Activated T-cell treated with anti-CD3 and anti-CD28 coated beads, Interleukin-2, amount 50 U/mL, for 48 hours (primary cell): ENCODE results near the gene ZNF609.

Experiments
- DNase-seq, 2 experiments: peaks; one replicate each; pipeline ENCODE4 v3.0.0-alpha.2; 2020

ZNF609 gene

DNA sequence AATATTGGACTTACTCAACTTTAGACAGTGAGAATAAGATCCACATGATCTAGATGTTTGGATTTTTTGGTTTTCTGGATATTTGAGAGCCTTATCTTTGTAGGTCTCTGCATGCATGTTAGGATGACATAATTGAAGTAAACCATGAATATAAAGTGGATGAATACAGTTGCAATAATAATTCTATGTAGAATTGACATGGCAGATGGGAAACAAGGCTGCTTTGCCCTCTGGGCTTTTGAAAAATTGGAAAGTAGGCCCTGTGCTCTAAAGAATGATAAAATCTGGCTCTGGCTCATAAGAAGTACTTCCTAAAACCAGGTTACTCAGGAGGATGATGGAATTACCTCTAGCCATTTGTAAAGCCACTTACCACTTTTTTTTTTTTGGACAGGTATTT, 86.9 kb downstream of the ZNF609 start:
- DNase-seq = no peak

DNA sequence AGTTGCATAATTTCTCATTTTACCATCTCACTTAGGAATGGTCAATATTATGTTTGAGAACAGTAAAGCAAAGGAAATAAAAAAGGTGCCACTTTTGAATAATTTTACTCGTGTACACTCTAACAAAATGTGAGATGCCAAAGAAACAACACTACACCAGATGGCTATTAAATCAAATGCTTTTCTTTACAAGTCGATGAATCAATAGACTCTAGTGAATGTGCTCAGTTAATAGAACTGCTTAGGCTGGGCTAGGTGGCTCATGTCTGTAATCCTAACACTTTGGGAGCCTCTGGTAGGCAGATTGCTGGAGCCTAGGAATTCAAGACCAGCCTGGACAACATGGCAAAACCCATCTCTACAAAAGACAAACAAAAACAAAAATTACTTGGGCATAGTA, 87.9 kb downstream of the ZNF609 start:
- DNase-seq = no peak

- DNase-seq = no peak
These were observed 89.5 kb downstream of the ZNF609 start for GRCh38 chr15:64549860-64550259.

DNA sequence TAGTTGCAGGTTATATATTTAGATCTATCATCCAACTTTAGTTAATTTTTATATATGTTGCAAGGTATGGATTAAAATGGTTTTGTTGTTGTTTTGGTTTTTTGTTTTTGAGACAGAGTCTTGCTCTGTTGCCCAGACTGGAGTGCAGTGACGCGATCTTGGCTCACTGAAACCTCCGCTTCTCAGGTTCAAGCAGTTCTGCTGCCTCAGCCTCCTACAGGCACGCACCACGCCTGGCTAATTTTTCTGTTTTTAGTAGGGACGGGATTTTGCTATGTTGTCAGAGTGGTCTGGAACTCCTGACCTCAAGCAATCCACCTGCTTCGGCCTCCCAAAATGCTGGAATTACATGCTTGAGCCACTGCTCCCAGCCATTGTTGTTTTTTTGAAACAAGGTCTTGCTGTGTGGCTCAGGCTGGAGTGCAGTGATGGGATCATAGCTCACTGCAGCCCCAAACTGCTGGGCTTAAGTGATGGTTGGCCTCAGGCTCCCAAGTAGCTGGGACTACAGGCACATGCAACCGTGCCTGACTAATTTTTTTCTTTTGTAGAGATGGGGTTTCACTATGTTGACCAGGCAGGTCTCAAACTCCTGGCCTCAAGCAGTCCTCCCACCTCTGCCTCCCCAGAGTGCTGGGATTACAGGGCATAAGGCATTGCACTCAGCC, 92.0 kb downstream of the ZNF609 start:
- DNase-seq = no peak

- DNase-seq = no peak
These were observed 98.2 kb downstream of the ZNF609 start for GRCh38 chr15:64558460-64559179.

DNA sequence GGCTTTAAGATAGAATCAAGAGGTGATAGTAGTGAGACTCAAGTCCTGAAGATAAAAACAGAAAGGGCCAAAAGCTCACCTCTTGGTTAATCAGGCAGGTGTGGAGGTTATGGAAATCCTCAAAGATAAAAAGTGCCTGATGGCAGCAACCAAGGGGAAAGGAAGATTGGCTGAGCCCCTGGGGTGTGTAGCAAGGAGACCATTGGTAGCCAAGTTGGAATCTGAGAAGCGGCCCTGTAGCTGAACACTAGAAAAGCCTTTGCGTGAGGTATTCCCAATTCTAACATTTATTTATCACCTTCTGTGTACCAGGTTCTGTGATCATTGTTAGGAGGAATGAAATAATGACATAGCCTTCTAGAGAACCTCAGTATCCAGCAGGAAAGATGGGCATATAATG, 98.9 kb downstream of the ZNF609 start:
- DNase-seq = no peak

DNA sequence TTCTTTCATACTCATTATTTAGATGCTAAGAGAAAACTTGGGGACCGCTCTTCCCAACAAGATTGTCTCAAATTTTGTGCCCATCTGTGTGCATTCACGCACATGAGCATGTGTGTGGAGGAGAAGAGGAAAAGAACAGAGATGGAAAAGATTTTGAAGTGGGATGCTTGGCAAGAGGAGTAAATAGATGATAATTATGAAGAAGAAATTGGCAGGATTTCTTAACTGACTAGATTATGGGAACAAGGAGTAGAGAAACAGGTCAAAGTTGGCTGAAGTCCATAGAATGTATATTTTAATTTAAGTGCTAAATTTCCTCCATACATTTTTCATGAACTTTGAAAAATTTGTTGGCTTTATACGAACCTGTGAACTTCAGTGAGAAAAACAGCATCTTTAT, 100.1 kb downstream of the ZNF609 start:
- no peak for DNase-seq

GRCh38 chr15:64560998-64561397, 100.6 kb downstream of the ZNF609 start:
- DNase-seq = no peak

GRCh38 chr15:64562003-64562640, 101.7 kb downstream of the ZNF609 start:
- DNase-seq = no peak

GRCh38 chr15:64566102-64566501, 105.7 kb downstream of the ZNF609 start:
- DNase-seq = no peak

DNA sequence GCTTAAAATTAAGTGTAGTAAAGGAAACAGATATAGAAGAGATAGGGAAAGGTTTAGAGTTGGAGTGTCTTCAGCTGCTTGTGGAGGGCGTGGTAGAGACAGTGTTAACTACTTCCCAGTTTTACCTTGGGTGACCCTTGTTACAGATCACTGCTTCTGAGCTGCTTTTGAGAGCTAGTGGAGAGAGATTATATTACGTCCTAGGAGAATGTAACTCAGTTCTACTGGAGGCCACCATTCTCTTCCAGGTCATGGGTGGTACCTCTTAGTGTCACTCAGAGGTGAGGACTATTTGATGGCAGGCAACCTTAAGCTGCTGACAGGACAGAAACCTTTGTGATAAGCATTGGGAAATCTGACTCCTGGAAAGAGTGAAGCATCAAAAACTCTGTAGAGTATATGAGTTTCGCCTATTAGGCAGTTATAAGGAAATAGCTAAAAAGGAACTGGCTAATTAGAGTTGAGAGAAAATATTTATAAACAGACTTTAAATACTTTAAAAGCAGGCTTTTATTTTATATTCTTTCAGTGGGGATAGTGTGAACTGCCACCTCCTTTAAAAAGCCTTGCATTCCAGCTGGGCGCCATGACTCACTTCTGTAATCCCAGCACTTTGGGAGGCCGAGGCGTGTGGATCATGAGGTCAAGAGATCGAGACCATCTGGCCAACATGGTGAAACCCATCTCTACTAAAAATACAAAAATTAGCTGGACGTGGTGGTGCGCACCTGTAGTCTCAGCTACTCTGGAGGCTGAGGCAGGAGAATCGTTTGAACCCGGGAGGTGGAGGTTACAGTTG, 106.5 kb downstream of the ZNF609 start:
- DNase-seq = no peak

- no peak for DNase-seq
These were observed 108.4 kb downstream of the ZNF609 start for GRCh38 chr15:64568765-64569164.

GRCh38 chr15:64571857-64572291, 111.5 kb downstream of the ZNF609 start:
- no peak for DNase-seq

- no peak for DNase-seq
These were observed 112.5 kb downstream of the ZNF609 start for GRCh38 chr15:64572856-64573255.

- DNase-seq = no peak
These were observed 114.1 kb downstream of the ZNF609 start for GRCh38 chr15:64574301-64575017.

DNA sequence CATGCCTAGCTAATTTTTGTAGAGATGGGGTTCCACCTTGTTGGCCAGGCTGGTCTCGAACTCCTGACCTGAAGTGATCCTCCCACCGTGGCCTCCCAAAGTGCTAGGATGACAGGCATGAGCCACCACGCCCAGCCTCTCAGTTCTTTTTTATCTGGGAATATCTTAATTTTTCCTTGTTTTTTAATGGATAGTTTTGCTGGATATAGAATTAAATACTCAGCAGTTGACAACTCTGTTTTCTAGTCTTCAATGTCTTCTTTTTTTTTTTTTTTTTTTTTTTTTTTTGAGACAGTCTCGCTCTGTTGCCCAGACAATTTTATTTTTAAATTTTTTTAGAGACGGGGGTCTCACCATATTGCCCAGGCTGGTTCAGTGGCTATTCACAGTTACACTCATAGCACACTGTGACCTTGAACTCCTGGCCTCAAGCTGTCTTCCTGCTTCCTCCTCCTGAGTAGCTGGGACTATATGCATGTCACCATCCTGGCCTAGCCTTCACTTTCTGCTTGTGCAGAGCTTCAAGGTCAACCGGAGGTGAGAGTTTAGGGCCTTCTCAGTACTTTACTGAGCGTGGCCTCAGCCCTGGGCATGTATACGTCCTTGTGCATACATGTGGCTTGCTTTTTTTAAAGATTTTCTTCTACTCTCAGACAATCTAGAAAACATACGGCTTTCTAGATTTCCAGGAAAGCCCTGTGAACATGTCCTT, 120.5 kb downstream of the ZNF609 start:
- no peak for DNase-seq

DNA sequence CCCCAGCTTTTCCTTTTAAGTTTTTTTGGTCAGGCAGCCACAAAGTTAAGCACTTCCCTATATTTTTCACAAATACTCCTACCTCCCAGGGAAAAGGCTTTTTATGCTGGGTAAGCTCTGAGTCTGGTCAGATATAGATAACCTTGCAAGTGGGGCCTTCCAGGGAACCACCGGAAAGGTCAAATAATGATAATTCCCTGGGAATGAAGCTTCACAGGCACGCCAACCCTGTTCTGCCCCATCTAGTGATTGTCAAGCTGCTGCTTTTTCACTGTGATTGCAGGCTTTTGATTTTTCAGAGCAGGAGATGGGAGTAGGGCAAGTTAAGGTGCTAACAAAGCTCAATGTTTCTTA, 121.0 kb downstream of the ZNF609 start:
- no peak for DNase-seq

DNA sequence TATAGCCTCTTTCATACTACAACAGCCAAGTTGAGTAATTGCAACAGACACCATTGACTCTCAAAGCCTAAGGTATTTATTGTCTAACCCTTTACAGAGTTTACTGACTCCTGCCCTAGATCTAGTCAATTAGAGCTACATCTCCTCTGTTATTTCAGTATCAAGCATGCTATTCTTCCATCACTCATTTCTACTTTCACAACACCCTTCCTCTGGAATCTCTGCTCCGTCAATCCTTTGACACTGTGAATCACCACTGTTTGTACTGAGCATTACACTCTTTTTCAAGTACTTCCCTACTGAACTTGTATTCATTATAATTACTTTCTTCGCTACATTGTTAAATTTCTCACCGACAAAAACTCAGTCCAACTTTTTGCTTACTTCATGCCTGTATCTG, 121.8 kb downstream of the ZNF609 start:
- DNase-seq = no peak

GRCh38 chr15:64583519-64583918, 123.1 kb downstream of the ZNF609 start:
- no peak for DNase-seq

GRCh38 chr15:64583983-64584382, 123.6 kb downstream of the ZNF609 start:
- no peak for DNase-seq

DNA sequence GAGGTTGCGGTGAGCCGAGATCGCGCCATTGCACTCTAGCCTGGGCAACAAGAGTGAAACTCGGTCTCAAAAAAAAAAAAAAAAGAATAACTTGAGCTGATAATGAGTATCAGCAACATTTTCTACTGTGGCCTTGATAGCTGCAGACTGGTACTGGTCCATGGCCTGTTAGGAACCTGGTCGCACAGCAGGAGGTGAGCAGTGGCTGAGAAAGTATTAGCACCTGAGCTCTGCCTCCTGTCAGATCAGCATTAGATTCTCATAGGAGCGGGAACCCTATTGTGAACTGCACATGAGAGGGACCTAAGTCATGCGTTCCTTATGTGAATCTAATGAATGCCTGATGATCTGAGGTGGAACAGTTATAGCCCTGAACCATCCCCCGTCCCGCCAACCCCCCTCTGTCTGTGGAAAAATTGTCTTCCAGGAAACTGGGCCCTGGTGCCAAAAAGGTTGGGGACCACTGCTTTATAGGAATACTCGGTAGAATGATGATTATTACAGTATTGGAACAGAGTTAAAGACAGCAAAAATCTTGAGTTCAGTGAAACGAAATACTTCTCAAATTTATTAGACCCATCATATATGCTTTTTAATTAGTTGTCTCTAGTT, 126.0 kb downstream of the ZNF609 start:
- DNase-seq = no peak

DNA sequence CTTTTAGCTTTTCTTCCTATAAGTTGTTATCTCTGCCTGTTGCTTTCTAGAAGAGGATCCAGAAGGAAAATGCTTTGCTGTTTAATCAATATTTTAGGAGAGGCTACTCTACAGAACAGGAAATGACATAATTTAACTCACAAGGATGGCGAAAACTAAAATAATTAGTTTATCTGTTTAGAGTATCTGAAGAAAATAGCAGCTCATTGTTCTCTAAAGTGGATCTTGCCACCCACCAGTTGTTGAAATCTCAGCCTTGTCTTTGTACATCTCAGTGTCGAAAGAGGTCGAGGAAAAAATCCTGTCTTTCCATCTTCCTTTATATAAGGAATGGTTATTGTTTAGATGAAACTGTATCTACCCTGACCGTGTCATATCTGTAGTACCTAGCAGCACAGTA, 126.6 kb downstream of the ZNF609 start:
- DNase-seq = no peak
